ENCODE data around the gene HJURP. TPM values are rescaled to one million over a fixed set of nuclear protein-coding genes. Genes with fewer than 3 reads are reported as not detected.

Gene HJURP
- total and polyA plus RNA-seq, 9 of the 15 experiments (the other 6 are each of a cell fraction or from before 2014, with no cell fraction given) = 13.8 to 102 (median 28.3) TPM

DNA sequence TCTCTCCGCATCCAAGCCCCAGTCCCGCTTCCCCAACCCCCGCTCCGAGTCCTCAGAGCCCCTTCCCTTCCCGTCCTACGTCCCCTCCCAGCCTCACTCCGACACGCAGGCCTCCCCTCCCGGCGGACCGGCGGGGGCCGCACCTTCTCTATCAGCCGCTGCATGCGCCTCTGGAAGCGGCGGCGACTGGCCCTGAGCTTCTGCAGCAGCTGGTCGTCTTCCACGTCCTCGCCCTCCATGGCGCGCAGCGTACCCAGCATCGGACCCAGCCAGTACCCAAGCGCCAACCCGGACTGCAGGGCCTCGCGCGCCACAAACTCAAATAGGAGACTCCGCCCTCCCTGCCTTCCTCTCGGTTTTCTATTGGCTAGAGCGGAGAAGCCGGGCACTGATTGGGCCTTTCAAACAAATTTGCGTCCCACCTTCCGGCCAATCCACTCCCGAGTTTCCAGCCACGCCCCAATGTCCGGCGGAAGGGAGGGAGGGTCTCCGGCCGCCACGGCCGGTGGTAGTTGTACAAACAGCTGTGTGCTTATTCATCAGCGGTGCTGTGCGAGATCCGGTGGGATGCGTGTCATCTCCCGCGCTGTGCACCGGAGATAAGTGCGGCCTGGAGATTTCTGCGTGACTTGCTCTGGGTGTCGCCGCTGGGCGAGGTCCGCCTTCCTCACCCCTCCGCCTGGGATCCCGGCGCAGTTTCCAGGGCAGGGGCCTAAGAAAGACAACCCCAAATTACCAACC, at the start of gene HJURP (continued):
- TF ChIP-seq HDAC2 (IDR thresholded peaks at IDR 0.05) (peak; percentile 49; the same call in 1 of the 2 replicates), RBM39 (optimal IDR thresholded peaks at IDR 0.05; ENCODE audit: low read depth, low read length) (no peak), IRF2 (CRISPR knock-in tag; IDR thresholded peaks at IDR 0.05) (no peak), ZNF134 (CRISPR knock-in tag; conservative IDR thresholded peaks at IDR 0.05) (no peak), ARID1B (IDR thresholded peaks at IDR 0.05) (peak; percentile 88), TCF7L2 (IDR thresholded peaks at IDR 0.05; ENCODE audit: low read depth, low read length) (no peak), SMAD2 (IDR thresholded peaks at IDR 0.05; ENCODE audit: low read depth, low read length) (no peak), POLR2A (conservative IDR thresholded peaks at IDR 0.05) (peak; percentile 93), MBD2 (IDR thresholded peaks at IDR 0.05; ENCODE audit: borderline replicate concordance, low read depth) (peak; percentile 73), HMGN3 (IDR thresholded peaks at IDR 0.05; ENCODE audit: borderline replicate concordance, extremely low read depth, insufficient read length, low read depth, low read length) (peak; percentile 86), MGA (IDR thresholded peaks at IDR 0.05) (peak; percentile 83), WHSC1 (IDR thresholded peaks at IDR 0.05; ENCODE audit: low read length) (no peak), HMG20A (CRISPR knock-in tag; conservative IDR thresholded peaks at IDR 0.05) (no peak), ZNF785 (CRISPR knock-in tag; IDR thresholded peaks at IDR 0.05) (no peak), ZNF75A (CRISPR knock-in tag; IDR thresholded peaks at IDR 0.05) (no peak), ZNF695 (CRISPR knock-in tag; IDR thresholded peaks at IDR 0.05) (no peak), ZNF24 (IDR thresholded peaks at IDR 0.05) (peak; percentile 22; the same call in 1 of the 2 replicates)
- TF ChIP-seq, protein P1, sequence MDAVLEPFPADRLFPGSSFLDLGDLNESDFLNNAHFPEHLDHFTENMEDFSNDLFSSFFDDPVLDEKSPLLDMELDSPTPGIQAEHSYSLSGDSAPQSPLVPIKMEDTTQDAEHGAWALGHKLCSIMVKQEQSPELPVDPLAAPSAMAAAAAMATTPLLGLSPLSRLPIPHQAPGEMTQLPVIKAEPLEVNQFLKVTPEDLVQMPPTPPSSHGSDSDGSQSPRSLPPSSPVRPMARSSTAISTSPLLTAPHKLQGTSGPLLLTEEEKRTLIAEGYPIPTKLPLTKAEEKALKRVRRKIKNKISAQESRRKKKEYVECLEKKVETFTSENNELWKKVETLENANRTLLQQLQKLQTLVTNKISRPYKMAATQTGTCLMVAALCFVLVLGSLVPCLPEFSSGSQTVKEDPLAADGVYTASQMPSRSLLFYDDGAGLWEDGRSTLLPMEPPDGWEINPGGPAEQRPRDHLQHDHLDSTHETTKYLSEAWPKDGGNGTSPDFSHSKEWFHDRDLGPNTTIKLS (IDR thresholded peaks at IDR 0.05; ENCODE audit: borderline replicate concordance, low read depth) = peak; percentile 61; the same call in 1 of the 2 replicates

Data from K562 (cell line).